Ovary (tissue), 9 donors: Measurements from ENCODE around the gene AK1. TPM values are rescaled to one million over a fixed set of nuclear protein-coding genes. Genes with fewer than 3 reads are reported as not detected.

ENCODE experiments used
- DNase-seq, 5 donors: peaks; one replicate each; pipeline ENCODE4 v3.0.0-alpha.2; 2019 to 2020
- H3K27ac ChIP-seq, 2 donors: fragments of 200-600 bp; one replicate each; pipeline versions ENCODE4 v1.5.1 to v1.8.0; 2019 to 2022
- H3K27me3 ChIP-seq: fragments of 200-600 bp; one replicate; pipeline ENCODE4 v1.8.0; 2022
- H3K36me3 ChIP-seq: fragments of 200-600 bp; sonication (generic); one replicate; pipeline ENCODE4 v1.5.1; 2019
- H3K4me1 ChIP-seq: one replicate; pipeline ENCODE4 v1.8.1; 2013; ENCODE audit warnings: mild to moderate bottlenecking, moderate library complexity; ENCODE audit not compliant: insufficient read depth
- H3K4me3 ChIP-seq: fragments of 200-600 bp; sonication (generic); one replicate; pipeline ENCODE4 v1.5.1; 2017
- H3K9me3 ChIP-seq, 2 donors: fragments of 200-600 bp in 1 of 2; sonication (generic) in 1 of 2; one replicate each; pipeline versions ENCODE4 v1.5.1 to v1.8.1; 2013 to 2019; ENCODE audit warnings: mild to moderate bottlenecking in 1 of 2, moderate library complexity in 1 of 2
- CTCF ChIP-seq, 3 donors: fragments of 450-650 bp in 2 of 3; fragments of 200-600 bp in 1 of 3; IDR thresholded peaks; one replicate each; pipeline versions ENCODE4 v1.5.1 to v1.8.0; 2016 to 2022; ENCODE audit warnings: antibody characterized with exemption in 3 of 3, mild to moderate bottlenecking in 1 of 3
- EP300 ChIP-seq: sonication (generic); formaldehyde crosslinking; IDR thresholded peaks from one replicate; pipeline ENCODE4 v1.6.1; 2017; ENCODE audit warnings: antibody characterized with exemption
- POLR2A ChIP-seq: fragments of 450-650 bp; IDR thresholded peaks from one replicate; pipeline ENCODE4 v1.6.1; 2017; ENCODE audit warnings: antibody characterized with exemption, mild to moderate bottlenecking, moderate library complexity
- WGBS, 3 donors: extraction: QIAGEN DNeasy Blood & Tissue Kit in 1 of 3; methylation state at CpG; one replicate each; pipeline versions ENCODE4 v1.1.5 to v1.1.7; 2013 to 2017; 5-methylcytosine and 5-hydroxymethylcytosine counted together
- intact Hi-C, 4 donors: fragments of 100-400 bp; cut with DNase I; formaldehyde crosslinking; loops; one replicate each; pipeline versions ENCODE4 v1.11.0 to v1.15.1; 2022 to 2023
- polyA plus RNA-seq, 2 donors: library from polyadenylated mRNA; stranded (reverse); fragments of 200-250 nt in 1 of 2; fragments of 350-450 nt in 1 of 2; fragmentation: Illumina TruSeq in 1 of 2; extraction: RNeasy Lipid Tissue Mini Kit (QIAGEN cat#74804) in 1 of 2; gene quantifications; one replicate each; pipeline ENCODE4 v1.2.3, GENCODE V29; 2013 to 2014
- total RNA-seq, 7 donors: library from RNA; depleted of rRNA in 2 of 7; stranded (reverse); fragments of >200 nt in 2 of 7; fragmentation: NEBNext Ultra II Directional in 3 of 7; extraction: Animal tissue kit (Norgen Biotek cat#: 25700) in 3 of 7; gene quantifications; one replicate each; pipeline versions ENCODE4 v1.1.0 to v1.2.4, GENCODE V29; 2016 to 2023
- donor health status: DM: no; HTN: no; CAD: no; lungs with moderate emphysema.
- donor health status: DM: no; HTN: no; CAD: no.
- donor health status: Bipolar disorder and iron deficiency.
- donor health status: DM: yes; HTN: yes; CAD: no.
- donor health status: DM: no; HTN: no; CAD: no.
- donor health status: DM: yes; HTN: yes; CAD: no.

Gene AK1
- total and polyA plus RNA-seq, 9 donors = 30.9 to 174 (median 119) TPM

GRCh38 chr9:127924736-127925444, 47.4 kb upstream of the AK1 start:
- Histone ChIP-seq H3K9me3 (no peaks in the 10 kb centered on the region), H3K27me3 (no peaks in the 10 kb centered on the region), H3K4me3 (no peak overlapping the region), H3K36me3 (no peaks in the 10 kb centered on the region), H3K4me1 (peaks cover 2% of the 10 kb centered on the region), H3K27ac (no peak overlapping the region)
- DNase-seq = no peak
- TF ChIP-seq EP300 (no peak), POLR2A (no peak), CTCF (IDR thresholded peaks at IDR 0.05) (no peak)
- 86 to 89% (median 88%) methylated on average over 22 of the region's 22 CpGs for WGBS, 3 donors
- intact Hi-C loops = loop anchor here (5.0 to 10.0 kb wide), 5 partner anchors 133 to 420 kb away; partner anchors contain the start of gene TOR2A (in 2 of the 4)

GRCh38 chr9:127923771-127924170, 46.3 kb upstream of the AK1 start:
- no peak overlapping the region for H3K27ac ChIP-seq
- DNase-seq = no peak
- TF ChIP-seq CTCF (IDR thresholded peaks at IDR 0.05) = no peak
- TF ChIP-seq EP300 = no peak
- no peak for TF ChIP-seq POLR2A
- H3K4me1 ChIP-seq = peaks cover 2% of the 10 kb centered on the region
- no peak overlapping the region for H3K4me3 ChIP-seq
- H3K9me3 ChIP-seq = no peaks in the 10 kb centered on the region
- no peaks in the 10 kb centered on the region for H3K27me3 ChIP-seq
- no peaks in the 10 kb centered on the region for H3K36me3 ChIP-seq
- 70 to 84% (median 83%) methylated on average over 8 of the region's 8 CpGs for WGBS, 3 donors
- intact Hi-C loops = loop anchor here (2.0 to 10.0 kb wide), 6 partner anchors 131 to 419 kb away; partner anchors contain the start of gene TOR2A (in 2 of the 4)

GRCh38 chr9:127923046-127923445, 45.6 kb upstream of the AK1 start:
- no peaks in the 10 kb centered on the region for H3K36me3 ChIP-seq
- no peaks in the 10 kb centered on the region for H3K27me3 ChIP-seq
- H3K4me1 ChIP-seq = peaks cover 2% of the 10 kb centered on the region
- no peaks in the 10 kb centered on the region for H3K9me3 ChIP-seq
- TF ChIP-seq CTCF (IDR thresholded peaks at IDR 0.05) = no peak
- no peak for TF ChIP-seq EP300
- no peak for TF ChIP-seq POLR2A
- DNase-seq = peak in 1 of 5 donors; percentile 37
- WGBS, 3 donors = 57 to 67% (median 60%) methylated on average over 6 of the region's 6 CpGs
- no peak overlapping the region for H3K27ac ChIP-seq
- no peak overlapping the region for H3K4me3 ChIP-seq
- intact Hi-C loops = loop anchor here (2.0 to 10.0 kb wide), 6 partner anchors 131 to 418 kb away; partner anchors contain the start of gene TOR2A (in 2 of the 4)

GRCh38 chr9:127921557-127922120, 44.2 kb upstream of the AK1 start:
- Histone ChIP-seq H3K9me3 (no peaks in the 10 kb centered on the region), H3K4me3 (no peak overlapping the region), H3K4me1 (peaks cover 2% of the 10 kb centered on the region), H3K27me3 (no peaks in the 10 kb centered on the region), H3K36me3 (no peaks in the 10 kb centered on the region), H3K27ac (no peak overlapping the region)
- TF ChIP-seq EP300 (no peak), POLR2A (peak; percentile 21), CTCF (IDR thresholded peaks at IDR 0.05) (peak; percentile 90 to 97 (median 96))
- peak; percentile 61 to 86 (median 80) for DNase-seq
- 10 to 15% (median 11%) methylated on average over 44 to 45 of the region's 45 CpGs for WGBS, 3 donors
- intact Hi-C loops = loop anchor here (2.0 to 10.0 kb wide), 8 partner anchors 129 to 417 kb away; partner anchors contain the start of gene TOR2A (in 3 of the 4)
